HEK293T (cell line): Measurements from ENCODE around the gene PEX14.
A peak's percentile ranks its signal among the peaks of the same experiment; 100 is the strongest.

Source experiments
- CTCF ChIA-PET: fragments of 350-600 bp; formaldehyde crosslinking; extraction: SDS; loops from one replicate; lab custom pipeline; 2021; ENCODE audit warnings: antibody characterized with exemption, inconsistent platforms; lab: Yijun Ruan, JAX
- POLR2A ChIA-PET: fragments of 350-600 bp; formaldehyde crosslinking; extraction: SDS; loops from one replicate; lab custom pipeline; 2020; ENCODE audit warnings: antibody characterized with exemption, inconsistent platforms; lab: Yijun Ruan, JAX
- DNase-seq: peaks from one replicate; pipeline ENCODE4 v3.0.0; 2012; ENCODE audit warnings: mixed read lengths; ENCODE audit errors: extremely low spot score
- ARNT ChIP-seq: fragments of 450-650 bp; IDR thresholded peaks from 2 replicates; pipeline ENCODE4 v1.6.1; 2017; ENCODE audit warnings: mild to moderate bottlenecking
- BHLHE40 ChIP-seq: fragments of 450-650 bp; IDR thresholded peaks from 2 replicates; pipeline ENCODE4 v1.6.1; 2016; ENCODE audit warnings: mild to moderate bottlenecking, moderate library complexity, borderline replicate concordance
- CTBP1 ChIP-seq: fragments of 450-650 bp; IDR thresholded peaks from 2 replicates; pipeline ENCODE4 v1.6.1; 2016; ENCODE audit warnings: borderline replicate concordance
- ELF4 ChIP-seq: fragments of 450-650 bp; IDR thresholded peaks from 2 replicates; pipeline ENCODE4 v1.6.1; 2017; ENCODE audit warnings: antibody characterized with exemption
- FOXA1 ChIP-seq: fragments of 450-650 bp; IDR thresholded peaks from 2 replicates; pipeline ENCODE4 v1.6.1; 2016; ENCODE audit warnings: mild to moderate bottlenecking
- FOXK2 ChIP-seq: fragments of 450-650 bp; IDR thresholded peaks from 2 replicates; pipeline ENCODE4 v1.6.1; 2016; ENCODE audit warnings: mild to moderate bottlenecking
- FOXM1 ChIP-seq: fragments of 450-650 bp; IDR thresholded peaks from 2 replicates; pipeline ENCODE4 v1.6.1; 2017; ENCODE audit warnings: mild to moderate bottlenecking, borderline replicate concordance
- HDGF ChIP-seq: fragments of 450-650 bp; IDR thresholded peaks from 2 replicates; pipeline ENCODE4 v1.6.1; 2017; ENCODE audit warnings: antibody characterized with exemption, borderline replicate concordance
- L3MBTL2 ChIP-seq: fragments of 450-650 bp; conservative IDR thresholded peaks from 2 replicates; pipeline ENCODE4 v1.6.1; 2016; ENCODE audit warnings: mild to moderate bottlenecking
- LEF1 ChIP-seq: fragments of 450-650 bp; IDR thresholded peaks from 2 replicates; pipeline ENCODE4 v1.6.1; 2017; ENCODE audit warnings: mild to moderate bottlenecking, borderline replicate concordance
- NFRKB ChIP-seq: fragments of 450-650 bp; IDR thresholded peaks from 2 replicates; pipeline ENCODE4 v1.6.1; 2016; ENCODE audit warnings: mild to moderate bottlenecking, moderate library complexity
- SP1 ChIP-seq: fragments of 450-650 bp; IDR thresholded peaks from 2 replicates; pipeline ENCODE4 v1.6.1; 2017
- SUZ12 ChIP-seq: fragments of 450-650 bp; IDR thresholded peaks from 2 replicates; pipeline ENCODE4 v1.6.1; 2016; ENCODE audit warnings: mild to moderate bottlenecking
- TARDBP ChIP-seq: fragments of 450-650 bp; IDR thresholded peaks from 2 replicates; pipeline ENCODE4 v1.6.1; 2016
- ZNF384 ChIP-seq: fragments of 450-650 bp; IDR thresholded peaks from 2 replicates; pipeline ENCODE4 v1.6.1; 2016
- TF ChIP-seq, protein P1 (sequence below): fragments of 450-650 bp; IDR thresholded peaks from 2 replicates; pipeline ENCODE4 v1.6.1; 2016

PEX14 gene

GRCh38 chr1:10678402-10678801, 203.7 kb downstream of the PEX14 start:
- POLR2A ChIA-PET = no interaction called here

GRCh38 chr1:10678852-10679251, 204.1 kb downstream of the PEX14 start:
- TF ChIP-seq FOXM1 (no peak), NFRKB (no peak), ZNF384 (no peak)
- ChIA-PET CTCF (interaction anchor here (1.0 kb wide), 1 partner anchor 116 kb away, joined by 3 read pairs; no protein-coding TSS in a partner anchor), POLR2A (no interaction called here)
- no peak for DNase-seq

More at GRCh38 chr1:10678402-10678801, 203.7 kb downstream of the PEX14 start:
- CTCF ChIA-PET = no interaction called here
- no peak for DNase-seq
- no peak for TF ChIP-seq ARNT
- TF ChIP-seq ELF4 = no peak
- TF ChIP-seq LEF1 = no peak
- TF ChIP-seq CTBP1 = no peak
- no peak for TF ChIP-seq NFRKB
- TF ChIP-seq ZNF384 = no peak
- TF ChIP-seq SUZ12 = no peak
- TF ChIP-seq TARDBP = no peak
- no peak for TF ChIP-seq FOXA1
- no peak for TF ChIP-seq SP1
- TF ChIP-seq BHLHE40 = no peak
- TF ChIP-seq L3MBTL2 = no peak
- no peak for TF ChIP-seq FOXM1
- TF ChIP-seq HDGF = no peak
- TF ChIP-seq, protein P1, sequence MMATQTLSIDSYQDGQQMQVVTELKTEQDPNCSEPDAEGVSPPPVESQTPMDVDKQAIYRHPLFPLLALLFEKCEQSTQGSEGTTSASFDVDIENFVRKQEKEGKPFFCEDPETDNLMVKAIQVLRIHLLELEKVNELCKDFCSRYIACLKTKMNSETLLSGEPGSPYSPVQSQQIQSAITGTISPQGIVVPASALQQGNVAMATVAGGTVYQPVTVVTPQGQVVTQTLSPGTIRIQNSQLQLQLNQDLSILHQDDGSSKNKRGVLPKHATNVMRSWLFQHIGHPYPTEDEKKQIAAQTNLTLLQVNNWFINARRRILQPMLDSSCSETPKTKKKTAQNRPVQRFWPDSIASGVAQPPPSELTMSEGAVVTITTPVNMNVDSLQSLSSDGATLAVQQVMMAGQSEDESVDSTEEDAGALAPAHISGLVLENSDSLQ = no peak
- TF ChIP-seq FOXK2 = no peak

DNA sequence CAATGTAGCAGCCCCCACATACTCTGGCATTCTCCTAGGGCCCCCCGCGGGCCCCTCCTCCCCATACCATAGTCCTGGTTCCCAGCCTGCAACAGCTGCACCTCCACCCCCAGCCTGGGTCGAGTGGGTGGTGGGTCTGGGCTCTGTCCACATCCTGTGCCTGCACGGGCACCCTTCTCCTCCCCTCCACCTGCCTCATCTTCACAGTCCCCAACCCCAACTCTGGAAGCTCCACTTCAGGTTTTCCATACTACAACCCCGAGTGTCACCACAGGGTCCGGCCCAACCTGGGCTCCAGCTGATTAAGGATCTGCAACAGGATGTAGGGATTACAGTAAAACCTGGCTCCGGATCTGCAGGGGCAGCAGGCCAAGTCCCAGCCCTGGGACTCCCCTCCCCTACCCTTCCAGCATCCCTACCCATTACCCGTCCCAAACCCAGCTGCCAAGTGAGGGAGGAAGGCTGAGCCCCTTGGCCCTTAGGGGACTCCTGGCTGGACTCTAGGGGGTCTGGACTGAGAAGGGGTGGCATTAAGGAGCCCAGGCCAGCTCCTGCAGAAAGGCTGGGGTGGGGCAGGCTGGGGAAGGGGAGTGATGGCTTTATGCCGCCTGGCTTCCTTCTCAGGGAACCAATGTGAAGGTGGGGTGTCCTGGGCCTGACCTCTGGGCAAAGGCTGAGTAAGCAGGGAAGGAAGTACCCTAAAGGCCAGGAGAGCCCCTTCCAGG, 204.9 kb downstream of the PEX14 start:
- no peak for TF ChIP-seq ZNF384
- peak; percentile 93 for TF ChIP-seq FOXM1
- peak; percentile 64 for DNase-seq
- POLR2A ChIA-PET = no interaction called here
- CTCF ChIA-PET = interaction anchor here (1.0 kb wide), 1 partner anchor 115 kb away, joined by 3 read pairs; no protein-coding TSS in a partner anchor
